Chondrocyte (in vitro differentiated cells): ENCODE measurements around the gene RBBP8NL. TPM values are rescaled to one million over a fixed set of nuclear protein-coding genes. Genes with fewer than 3 reads are reported as not detected.

Source experiments
- DNase-seq: peaks from one replicate; pipeline ENCODE4 v3.0.0; 2021; ENCODE audit warnings: mixed read lengths, low spot score
- H3K27ac Mint-ChIP-seq: one replicate; pipeline ENCODE4 v1.8.0; 2021; ENCODE audit warnings: mild to moderate bottlenecking, moderate library complexity, mixed read lengths; ENCODE audit not compliant: unreplicated experiment
- H3K27me3 Mint-ChIP-seq: 2 replicates; pipeline ENCODE4 v1.8.0; 2021; ENCODE audit warnings: low read depth, mixed read lengths
- H3K36me3 Mint-ChIP-seq: 2 replicates; pipeline ENCODE4 v1.8.0; 2021; ENCODE audit warnings: low read depth, mixed read lengths
- H3K4me1 Mint-ChIP-seq: 2 replicates; pipeline ENCODE4 v1.8.0; 2021; ENCODE audit warnings: low read depth, mild to moderate bottlenecking, mixed read lengths
- H3K4me3 Mint-ChIP-seq: one replicate; pipeline ENCODE4 v1.8.0; 2021; ENCODE audit warnings: mild to moderate bottlenecking, moderate library complexity, mixed read lengths; ENCODE audit not compliant: unreplicated experiment
- H3K9me3 Mint-ChIP-seq: 2 replicates; pipeline ENCODE4 v1.8.0; 2021; ENCODE audit warnings: low read depth, mixed read lengths
- CTCF ChIP-seq: fragments of 200-600 bp; sonication (generic); IDR thresholded peaks from 2 replicates; pipeline ENCODE4 v1.5.0; 2021; ENCODE audit warnings: antibody characterized with exemption, mild to moderate bottlenecking, moderate library complexity
- total RNA-seq: library from RNA; stranded (reverse); gene quantifications from 3 replicates; pipeline ENCODE4 v1.2.1, GENCODE V29; 2021

The RBBP8NL gene
- total RNA-seq, 1 donor from 2014 or later = not detected

- Mint-ChIP-seq H3K27ac (no peak within 1 kb of the TSS), H3K4me3 (peak within 1 kb of the TSS; percentile 69), H3K4me1 (peaks cover 60% of the 10 kb centered on the region), H3K27me3 (no peaks in the 10 kb centered on the region), H3K9me3 (no peaks in the 10 kb centered on the region), H3K36me3 (no peaks in the 10 kb centered on the region)
- DNase-seq = no peak
- TF ChIP-seq CTCF = no peak
Observed at GRCh38 chr20:62367136-62367632, 60.2 kb downstream of the RBBP8NL start, which contains the start of gene LAMA5. TSS of gene LAMA5 (minus strand) at chr20:62367312. CDS start at chr20:62367245, 67 bp downstream.

- Mint-ChIP-seq H3K27ac (no peak overlapping the region), H3K27me3 (no peaks in the 10 kb centered on the region), H3K36me3 (peaks cover 1% of the 10 kb centered on the region), H3K4me3 (peak overlapping the region; percentile 69), H3K4me1 (peaks cover 64% of the 10 kb centered on the region), H3K9me3 (no peaks in the 10 kb centered on the region)
- no peak for TF ChIP-seq CTCF
- DNase-seq = no peak
Observed at GRCh38 chr20:62366370-62367135, 60.8 kb downstream of the RBBP8NL start.

- Mint-ChIP-seq H3K27ac (peak overlapping the region; percentile 75), H3K36me3 (peaks cover 1% of the 10 kb centered on the region), H3K27me3 (no peaks in the 10 kb centered on the region), H3K4me3 (peak overlapping the region; percentile 69), H3K4me1 (peaks cover 67% of the 10 kb centered on the region), H3K9me3 (no peaks in the 10 kb centered on the region)
- no peak for TF ChIP-seq CTCF
- no peak for DNase-seq
Observed at GRCh38 chr20:62365814-62366369, 61.4 kb downstream of the RBBP8NL start.

- Mint-ChIP-seq H3K4me3 (peak overlapping the region; percentile 69), H3K9me3 (no peaks in the 10 kb centered on the region), H3K36me3 (peaks cover 1% of the 10 kb centered on the region), H3K4me1 (peaks cover 64% of the 10 kb centered on the region), H3K27me3 (no peaks in the 10 kb centered on the region), H3K27ac (peak overlapping the region; percentile 73)
- DNase-seq = no peak
- TF ChIP-seq CTCF = no peak
Observed at GRCh38 chr20:62364911-62365736, 62.2 kb downstream of the RBBP8NL start.
